Loucy (cell line): ENCODE results near the gene SIRT7.

Experiments
- H2AFZ ChIP-seq: fragments of 200-600 bp; sonication (generic); 2 replicates; pipeline ENCODE4 v1.6.0; 2016; ENCODE audit warnings: antibody characterized with exemption, mild to moderate bottlenecking, low read length, moderate library complexity
- H3F3A ChIP-seq: fragments of 200-600 bp; 2 replicates; pipeline ENCODE4 v1.6.0; 2016; ENCODE audit warnings: antibody characterized with exemption, low read depth, mild to moderate bottlenecking
- H3K27me3 ChIP-seq: fragments of 200-600 bp; sonication (generic); 2 replicates; pipeline ENCODE4 v1.6.1; 2014; ENCODE audit warnings: low read length, mild to moderate bottlenecking; ENCODE audit not compliant: insufficient read depth, poor library complexity, severe bottlenecking
- H3K36me3 ChIP-seq: fragments of 200-600 bp; sonication (generic); 2 replicates; pipeline ENCODE4 v1.6.1; 2016; ENCODE audit warnings: low read length; ENCODE audit not compliant: insufficient read depth
- H3K4me1 ChIP-seq: fragments of 200-600 bp; sonication (generic); 2 replicates; pipeline ENCODE4 v1.5.1; 2014; ENCODE audit warnings: low read length, mild to moderate bottlenecking; ENCODE audit not compliant: insufficient read depth, poor library complexity, severe bottlenecking
- H3K4me2 ChIP-seq: fragments of 200-600 bp; sonication (generic); 2 replicates; pipeline ENCODE4 v1.6.0; 2014; ENCODE audit warnings: antibody characterized with exemption, low read length, low read depth, mild to moderate bottlenecking; ENCODE audit not compliant: poor library complexity, severe bottlenecking
- H3K4me3 ChIP-seq: fragments of 200-600 bp; sonication (generic); 2 replicates; pipeline ENCODE4 v1.5.1; 2014; ENCODE audit warnings: low read length, mild to moderate bottlenecking, mixed read lengths; ENCODE audit not compliant: poor library complexity, severe bottlenecking
- H3K79me2 ChIP-seq: fragments of 200-600 bp; sonication (generic); 2 replicates; pipeline ENCODE4 v1.6.1; 2014; ENCODE audit warnings: low read length; ENCODE audit not compliant: insufficient read depth
- H3K9ac ChIP-seq: fragments of 200-600 bp; sonication (generic); 2 replicates; pipeline ENCODE4 v1.6.0; 2014; ENCODE audit warnings: mild to moderate bottlenecking, low read depth, low read length, moderate library complexity; ENCODE audit not compliant: poor library complexity, severe bottlenecking
- H3K9me2 ChIP-seq: fragments of 200-600 bp; sonication (generic); replicated peaks from 2 replicates; pipeline ENCODE4 v1.6.1; 2016; ENCODE audit warnings: low read depth, low read length, mixed read lengths
- H3K9me3 ChIP-seq: fragments of 200-600 bp; sonication (generic); 2 replicates; pipeline ENCODE4 v1.6.1; 2014; ENCODE audit warnings: mild to moderate bottlenecking, antibody characterized with exemption, low read length, low read depth; ENCODE audit not compliant: insufficient read depth
- H4K20me1 ChIP-seq: fragments of 200-600 bp; sonication (generic); 2 replicates; pipeline ENCODE4 v1.6.0; 2014; ENCODE audit warnings: antibody characterized with exemption, low read length, mild to moderate bottlenecking; ENCODE audit not compliant: insufficient read depth, poor library complexity, severe bottlenecking
- CTCF ChIP-seq: fragments of 200-600 bp; sonication (generic); conservative IDR thresholded peaks from 2 replicates; pipeline ENCODE4 v1.5.1; 2014; ENCODE audit warnings: mild to moderate bottlenecking, antibody characterized with exemption, low read length
- EZH2phosphoT487 ChIP-seq: fragments of 200-600 bp; IDR thresholded peaks from 2 replicates; pipeline ENCODE4 v1.6.1; 2018; ENCODE audit warnings: antibody characterized with exemption, mild to moderate bottlenecking, moderate library complexity, borderline replicate concordance

The SIRT7 gene

GRCh38 chr17:81955756-81956544 is 38.0 kb upstream of the SIRT7 start:
- no peak for TF ChIP-seq EZH2phosphoT487
- TF ChIP-seq CTCF, result no peak
- Histone ChIP-seq H2AFZ (no peak overlapping the region), H4K20me1 (no peaks in the 10 kb centered on the region), H3K27me3 (no peaks in the 10 kb centered on the region), H3K4me3 (no peak overlapping the region), H3K9ac (no peak overlapping the region), H3F3A (no peaks in the 10 kb centered on the region), H3K9me2 (no peaks in the 10 kb centered on the region), H3K36me3 (no peaks in the 10 kb centered on the region), H3K4me2 (no peak overlapping the region), H3K9me3 (no peaks in the 10 kb centered on the region), H3K4me1 (no peaks in the 10 kb centered on the region), H3K79me2 (no peaks in the 10 kb centered on the region)

DNA sequence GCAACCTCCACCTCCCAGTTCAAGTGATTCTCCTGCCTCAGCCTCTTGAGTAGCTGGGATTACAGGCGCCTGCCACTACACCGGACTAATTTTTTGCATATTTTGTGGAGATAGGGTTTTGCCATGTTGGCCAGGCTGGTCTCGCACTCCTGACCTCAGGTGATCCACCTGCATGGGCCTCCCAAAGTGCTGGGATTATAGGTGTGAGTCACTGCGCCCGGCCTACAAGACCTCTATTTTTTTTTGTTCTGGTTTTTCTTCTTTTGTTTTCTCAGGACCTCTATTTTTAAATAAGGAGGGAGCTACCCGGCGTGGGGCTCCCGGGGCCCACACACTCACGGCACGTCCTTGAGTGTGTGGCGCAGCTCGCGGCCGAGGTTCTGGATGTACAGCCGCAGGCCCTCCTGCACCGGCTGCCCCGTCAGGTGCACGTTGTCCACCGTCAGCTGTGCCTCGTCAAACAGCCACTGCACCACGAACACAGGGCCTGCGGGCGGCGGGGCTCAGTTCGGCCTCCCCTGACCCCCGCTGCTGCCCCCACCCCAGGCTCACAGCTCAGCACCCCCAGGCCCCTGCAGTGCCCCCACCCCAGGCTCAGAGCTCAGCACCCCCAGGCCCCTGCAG is 37.2 kb upstream of the SIRT7 start:
- no peaks in the 10 kb centered on the region for H3K9me3 ChIP-seq
- TF ChIP-seq CTCF (no peak), EZH2phosphoT487 (no peak)
- H3K9ac ChIP-seq, result no peak overlapping the region
- H3K9me2 ChIP-seq, result no peaks in the 10 kb centered on the region
- no peak overlapping the region for H3K4me3 ChIP-seq
- no peaks in the 10 kb centered on the region for H3K36me3 ChIP-seq
- no peak overlapping the region for H2AFZ ChIP-seq
- no peaks in the 10 kb centered on the region for H3F3A ChIP-seq
- H3K79me2 ChIP-seq, result no peaks in the 10 kb centered on the region
- H3K4me2 ChIP-seq, result no peak overlapping the region
- no peaks in the 10 kb centered on the region for H3K4me1 ChIP-seq
- no peaks in the 10 kb centered on the region for H4K20me1 ChIP-seq
- H3K27me3 ChIP-seq, result no peaks in the 10 kb centered on the region

DNA sequence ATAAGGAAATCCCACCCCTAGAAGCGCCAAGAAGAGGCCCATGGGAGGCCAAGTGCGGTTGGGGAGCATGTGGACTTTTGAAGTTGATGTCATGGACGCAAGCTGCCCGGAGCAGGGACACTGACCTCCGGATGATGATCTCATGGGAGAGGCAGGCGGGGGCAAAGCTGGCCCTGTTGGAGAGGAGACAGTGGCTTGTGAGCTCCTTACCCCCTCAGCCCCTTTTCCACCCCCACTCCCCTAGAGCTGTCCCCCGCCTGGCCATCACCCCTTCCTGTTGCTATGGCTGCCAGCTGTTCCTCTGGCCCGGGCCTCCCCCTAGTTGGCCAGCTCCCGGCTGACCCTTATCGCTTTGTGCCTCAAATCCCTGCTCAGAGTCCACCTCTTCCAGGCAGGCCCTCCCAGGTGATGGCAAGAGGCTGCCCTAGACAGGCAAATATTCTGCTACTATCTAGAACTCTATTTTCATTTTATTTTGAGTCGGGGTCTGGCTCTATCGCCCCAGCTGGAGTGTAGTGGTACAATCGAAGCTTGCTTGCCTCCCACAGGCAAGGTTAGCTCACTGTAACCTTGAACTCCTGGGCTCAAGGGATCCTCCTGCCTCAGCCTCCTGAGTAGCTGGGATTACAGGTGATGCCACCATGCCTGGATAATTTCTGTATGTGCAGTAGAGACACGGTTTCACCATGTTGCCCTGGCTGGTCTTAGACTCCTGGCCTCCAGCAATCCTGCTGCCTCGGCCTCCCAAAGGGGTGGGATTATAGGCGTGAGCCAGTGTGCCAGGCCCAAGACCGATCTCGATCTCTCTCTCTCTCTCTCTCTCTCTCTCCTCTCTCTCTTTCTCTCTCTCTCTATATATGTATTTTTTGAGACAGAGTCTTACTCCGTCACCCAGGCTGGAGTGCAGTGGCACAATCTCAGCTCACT is 36.4 kb upstream of the SIRT7 start:
- TF ChIP-seq CTCF, result no peak
- TF ChIP-seq EZH2phosphoT487, result no peak
- no peaks in the 10 kb centered on the region for H3K4me1 ChIP-seq
- H4K20me1 ChIP-seq, result no peaks in the 10 kb centered on the region
- no peak overlapping the region for H3K4me3 ChIP-seq
- no peak overlapping the region for H2AFZ ChIP-seq
- H3K4me2 ChIP-seq, result no peak overlapping the region
- no peaks in the 10 kb centered on the region for H3K27me3 ChIP-seq
- H3K9ac ChIP-seq, result no peak overlapping the region
- no peaks in the 10 kb centered on the region for H3F3A ChIP-seq
- H3K79me2 ChIP-seq, result no peaks in the 10 kb centered on the region
- no peaks in the 10 kb centered on the region for H3K9me3 ChIP-seq
- H3K36me3 ChIP-seq, result no peaks in the 10 kb centered on the region
- no peaks in the 10 kb centered on the region for H3K9me2 ChIP-seq
